ENCODE data around the gene ARL8B. TPM values are rescaled to one million over a fixed set of nuclear protein-coding genes. Genes with fewer than 3 reads are reported as not detected.

Gene ARL8B
- total and polyA plus RNA-seq, 2 of the 8 experiments (the other 6 are each of a cell fraction or from before 2014, with no cell fraction given), result 14.5 to 27.8 TPM

- POLR2A ChIA-PET (ENCODE audit: partially characterized antibody), result interaction anchor here (0.6 to 5.8 kb wide), 2 partner anchors 9 to 34 kb away, joined by 3 to 46 read pairs; partner anchors contain the start of gene EDEM1
- CTCF ChIA-PET (ENCODE audit: partially characterized antibody), result interaction anchor here (1.1 to 2.4 kb wide), 3 partner anchors 11 to 38 kb away, joined by 4 to 10 read pairs (median 4); no protein-coding TSS in a partner anchor
- no peak overlapping the region for H3K27ac ChIP-seq (ENCODE audit: low read depth, low read length)
Observed at GRCh38 chr3:5194341-5194740, 72.2 kb downstream of the ARL8B start.

More at GRCh38 chr3:5194341-5194740, 72.2 kb downstream of the ARL8B start:
- DNase-seq (ENCODE audit: low read depth in 1 of 2, low spot score in 2 of 2) (no peak), FAIRE-seq (no peak)
- Histone ChIP-seq H3K18ac (ENCODE audit: extremely low read depth, low read length) (no peak overlapping the region), H3K23ac (ENCODE audit: insufficient read length) (no peak overlapping the region), H2BK12ac (ENCODE audit: low read depth, low read length) (no peak overlapping the region), H3K23me2 (ENCODE audit: low read depth, low read length) (no peaks in the 10 kb centered on the region), H3K9ac (replicated peaks in 1 of 4; ENCODE audit: extremely low read depth in 1 of 4, low read depth in 3 of 4, low read length in 3 of 4) (no peak overlapping the region), H4K8ac (ENCODE audit: extremely low read depth, insufficient read depth, low read length) (no peak overlapping the region), H3K9me3 (ENCODE audit: insufficient read depth in 2 of 2, low read depth in 1 of 2, low read length in 1 of 2) (no peaks in the 10 kb centered on the region), H3K14ac (ENCODE audit: insufficient read length) (no peak overlapping the region), H3K4me2 (ENCODE audit: insufficient read depth in 1 of 2, low read depth in 2 of 2, low read length in 2 of 2) (no peak overlapping the region), H4K5ac (ENCODE audit: insufficient read length, low read depth, low read length) (no peak overlapping the region), H3K36me3 (ENCODE audit: control insufficient read depth in 2 of 4, insufficient read depth in 4 of 4, low read length in 3 of 4) (peaks cover 0 to 6% (median 0%) of the 10 kb centered on the region in 4 experiments; a peak in 3 of 8 replicates), H2BK120ac (replicated peaks; ENCODE audit: low read depth, low read length) (no peak overlapping the region), H3K79me2 (ENCODE audit: control insufficient read depth in 1 of 2, insufficient read depth in 2 of 2, low read length in 2 of 2) (peaks cover 2 to 55% of the 10 kb centered on the region in 2 experiments; a peak in 3 of 4 replicates), H2AFZ (ENCODE audit: low read length) (no peak overlapping the region), H3K4ac (replicated peaks; ENCODE audit: insufficient read length, low read depth, low read length) (no peak overlapping the region), H3K79me1 (ENCODE audit: low read depth, low read length) (peaks cover 4% of the 10 kb centered on the region; the same call in 1 of the 2 replicates), H3K56ac (replicated peaks; ENCODE audit: insufficient read length, low read depth, low read length) (no peak overlapping the region), H4K20me1 (replicated peaks in 1 of 2; ENCODE audit: control insufficient read depth in 1 of 2, insufficient read depth in 2 of 2, low read length in 2 of 2) (no peaks in the 10 kb centered on the region), H4K91ac (replicated peaks; ENCODE audit: insufficient read length, low read length) (no peak overlapping the region), H2BK20ac (ENCODE audit: low read length) (no peak overlapping the region), H3K4me3 (ENCODE audit: extremely low read depth in 1 of 4, insufficient read depth in 2 of 4, low read depth in 3 of 4, low read length in 4 of 4) (no peak overlapping the region), H2BK5ac (ENCODE audit: low read depth, low read length) (no peak overlapping the region), H2AK5ac (ENCODE audit: low read depth, low read length) (no peak overlapping the region), H2BK15ac (ENCODE audit: low read length) (no peak overlapping the region), H3K27me3 (replicated peaks in 1 of 4; ENCODE audit: control insufficient read depth in 3 of 4, extremely low read depth in 1 of 4, insufficient read depth in 3 of 4, low read length in 3 of 4) (no peaks in the 10 kb centered on the region), H3K4me1 (replicated peaks in 1 of 4; ENCODE audit: control insufficient read depth in 3 of 4, insufficient read depth in 4 of 4, low read length in 3 of 4) (peaks cover 0 to 9% (median 8%) of the 10 kb centered on the region in 4 experiments; a peak in 5 of 7 replicates)
- TF ChIP-seq RNF2 (IDR thresholded peaks at IDR 0.05; ENCODE audit: borderline replicate concordance, low read depth, low read length, missing control alignments, poor library complexity, severe bottlenecking) (no peak), BRCA1 (IDR thresholded peaks at IDR 0.05; ENCODE audit: low read depth, low read length) (no peak), GTF2F1 (IDR thresholded peaks at IDR 0.05; ENCODE audit: borderline replicate concordance, low read depth, low read length) (no peak), E2F6 (IDR thresholded peaks at IDR 0.05) (no peak), SIRT6 (IDR thresholded peaks at IDR 0.05; ENCODE audit: low read length) (no peak)
- whole genome bisulfite sequencing, 2 experiments (ENCODE audit: extremely low coverage in 1 of 2, insufficient coverage in 1 of 2, insufficient read length in 1 of 2, insufficient replicate concordance in 2 of 2, low coverage in 1 of 2, low lambda C conversion rate in 2 of 2, missing lambda C conversion rate in 1 of 2), result 71% methylated on average over 2 of the region's 2 CpGs; no CpG with 5 or more reads in 1 of the 2 experiments

Data from H1 (cell line).